Activated B cell treated with CpG ODN at 0.5 μM for 24 hours (primary cell): ENCODE data around the gene TBC1D30. TPM values are rescaled to one million over a fixed set of nuclear protein-coding genes. Genes with fewer than 3 reads are reported as not detected.

Source experiments
- ATAC-seq: fragments of 200-7000 bp; cut with Tn5 transposase; one replicate; pipeline ENCODE4 v1.10.0; 2021; ENCODE audit warnings: low read depth, mild to moderate bottlenecking, moderate library complexity
- CTCF ChIA-PET: fragments of 350-600 bp; sonication (Branson Sonifier 250); formaldehyde crosslinking; loops from one replicate; lab custom pipeline; 2021; ENCODE audit warnings: antibody characterized with exemption; lab: Charles Lee
- POLR2A ChIA-PET: fragments of 350-600 bp; sonication (Branson Sonifier 250); formaldehyde crosslinking; loops from one replicate; lab custom pipeline; 2021; ENCODE audit warnings: antibody characterized with exemption; lab: Charles Lee
- DNase-seq: peaks from one replicate; pipeline ENCODE4 v3.0.0; 2022
- H3K27ac Mint-ChIP-seq: one replicate; pipeline ENCODE4 v1.8.0; 2020; ENCODE audit warnings: mixed read lengths
- H3K27me3 Mint-ChIP-seq: one replicate; pipeline ENCODE4 v1.8.0; 2021; ENCODE audit warnings: mixed read lengths
- H3K36me3 Mint-ChIP-seq: one replicate; pipeline ENCODE4 v1.8.0; 2021; ENCODE audit warnings: low read depth, mixed read lengths
- H3K4me1 Mint-ChIP-seq: one replicate; pipeline ENCODE4 v1.8.0; 2021; ENCODE audit warnings: mixed read lengths
- H3K4me3 Mint-ChIP-seq: one replicate; pipeline ENCODE4 v1.8.0; 2020; ENCODE audit warnings: mild to moderate bottlenecking, mixed read lengths
- H3K9me3 Mint-ChIP-seq: one replicate; pipeline ENCODE4 v1.8.0; 2020; ENCODE audit warnings: mixed read lengths
- CTCF ChIP-seq: fragments of 200-600 bp; IDR thresholded peaks from one replicate; pipeline ENCODE4 v1.8.0; 2022; ENCODE audit warnings: antibody characterized with exemption, mild to moderate bottlenecking
- intact Hi-C: fragments of 100-400 bp; cut with micrococcal nuclease; formaldehyde crosslinking; loops from one replicate; pipeline ENCODE4 v1.15.1; 2024
- total RNA-seq: library from RNA; stranded (reverse); gene quantifications from 2 replicates; pipeline ENCODE4 v1.2.3, GENCODE V29; 2022

The TBC1D30 gene
- total RNA-seq, 1 donor from 2014 or later, result 0.13 TPM

- DNase-seq, result no peak
- no peaks in the 10 kb centered on the region for H3K4me1 Mint-ChIP-seq
- H3K27me3 Mint-ChIP-seq, result peaks cover 2% of the 10 kb centered on the region
- ChIA-PET CTCF (interaction anchor here (1.6 kb wide), 1 partner anchor 13 kb away, joined by 7 read pairs; no protein-coding TSS in a partner anchor), POLR2A (no interaction called here)
- H3K9me3 Mint-ChIP-seq, result peaks cover 3% of the 10 kb centered on the region
- intact Hi-C loops, result no loop called here
- H3K36me3 Mint-ChIP-seq, result no peaks in the 10 kb centered on the region
- no peak overlapping the region for H3K27ac Mint-ChIP-seq
- H3K4me3 Mint-ChIP-seq, result no peak overlapping the region
- no peak for ATAC-seq
- TF ChIP-seq CTCF, result no peak
These were observed 53.0 kb downstream of the TBC1D30 start for GRCh38 chr12:64877363-64878004.

GRCh38 chr12:64882687-64883086 lies 58.2 kb downstream of the TBC1D30 start:
- no peak overlapping the region for H3K27ac Mint-ChIP-seq
- CTCF ChIA-PET, result interaction anchor here (0.6 to 1.0 kb wide), 2 partner anchors 9 to 1420 kb away, joined by 3 to 4 read pairs; partner anchors contain the start of gene HELB

GRCh38 chr12:64883264-64884163 lies 59.1 kb downstream of the TBC1D30 start:
- TF ChIP-seq CTCF, result no peak
- Mint-ChIP-seq H3K27ac (no peak overlapping the region), H3K36me3 (no peaks in the 10 kb centered on the region), H3K4me3 (no peak overlapping the region), H3K9me3 (peaks cover 3% of the 10 kb centered on the region), H3K4me1 (no peaks in the 10 kb centered on the region), H3K27me3 (peaks cover 8% of the 10 kb centered on the region)
- ChIA-PET POLR2A (no interaction called here), CTCF (interaction anchor here (0.6 to 1.0 kb wide), 2 partner anchors 8 to 1419 kb away, joined by 3 to 4 read pairs; partner anchors contain the start of gene HELB)
- DNase-seq, result no peak
- no peak for ATAC-seq
- intact Hi-C loops, result no loop called here

More at GRCh38 chr12:64882687-64883086, 58.2 kb downstream of the TBC1D30 start:
- peaks cover 3% of the 10 kb centered on the region for H3K9me3 Mint-ChIP-seq
- no peak for ATAC-seq
- POLR2A ChIA-PET, result no interaction called here
- no peak for DNase-seq
- peaks cover 8% of the 10 kb centered on the region for H3K27me3 Mint-ChIP-seq
- no peaks in the 10 kb centered on the region for H3K36me3 Mint-ChIP-seq
- TF ChIP-seq CTCF, result no peak
- H3K4me3 Mint-ChIP-seq, result no peak overlapping the region
- intact Hi-C loops, result no loop called here
- H3K4me1 Mint-ChIP-seq, result no peaks in the 10 kb centered on the region

GRCh38 chr12:64884164-64884542 lies 59.7 kb downstream of the TBC1D30 start:
- ChIA-PET POLR2A (no interaction called here), CTCF (no interaction called here)

More at GRCh38 chr12:64884164-64884542, 59.7 kb downstream of the TBC1D30 start:
- no peak for TF ChIP-seq CTCF
- H3K4me3 Mint-ChIP-seq, result no peak overlapping the region
- DNase-seq, result no peak
- peaks cover 13% of the 10 kb centered on the region for H3K27me3 Mint-ChIP-seq
- H3K27ac Mint-ChIP-seq, result no peak overlapping the region
- intact Hi-C loops, result no loop called here
- no peak for ATAC-seq
- peaks cover 3% of the 10 kb centered on the region for H3K9me3 Mint-ChIP-seq
- no peaks in the 10 kb centered on the region for H3K4me1 Mint-ChIP-seq
- no peaks in the 10 kb centered on the region for H3K36me3 Mint-ChIP-seq
